Nucleus accumbens (tissue), 56 donors: ENCODE results near the gene MRPL54.

Experiments used
- DNase-seq, 56 donors: peaks; one replicate each; lab custom pipeline; 2025; lab: John Stamatoyannopoulos, UW

Gene MRPL54

DNA sequence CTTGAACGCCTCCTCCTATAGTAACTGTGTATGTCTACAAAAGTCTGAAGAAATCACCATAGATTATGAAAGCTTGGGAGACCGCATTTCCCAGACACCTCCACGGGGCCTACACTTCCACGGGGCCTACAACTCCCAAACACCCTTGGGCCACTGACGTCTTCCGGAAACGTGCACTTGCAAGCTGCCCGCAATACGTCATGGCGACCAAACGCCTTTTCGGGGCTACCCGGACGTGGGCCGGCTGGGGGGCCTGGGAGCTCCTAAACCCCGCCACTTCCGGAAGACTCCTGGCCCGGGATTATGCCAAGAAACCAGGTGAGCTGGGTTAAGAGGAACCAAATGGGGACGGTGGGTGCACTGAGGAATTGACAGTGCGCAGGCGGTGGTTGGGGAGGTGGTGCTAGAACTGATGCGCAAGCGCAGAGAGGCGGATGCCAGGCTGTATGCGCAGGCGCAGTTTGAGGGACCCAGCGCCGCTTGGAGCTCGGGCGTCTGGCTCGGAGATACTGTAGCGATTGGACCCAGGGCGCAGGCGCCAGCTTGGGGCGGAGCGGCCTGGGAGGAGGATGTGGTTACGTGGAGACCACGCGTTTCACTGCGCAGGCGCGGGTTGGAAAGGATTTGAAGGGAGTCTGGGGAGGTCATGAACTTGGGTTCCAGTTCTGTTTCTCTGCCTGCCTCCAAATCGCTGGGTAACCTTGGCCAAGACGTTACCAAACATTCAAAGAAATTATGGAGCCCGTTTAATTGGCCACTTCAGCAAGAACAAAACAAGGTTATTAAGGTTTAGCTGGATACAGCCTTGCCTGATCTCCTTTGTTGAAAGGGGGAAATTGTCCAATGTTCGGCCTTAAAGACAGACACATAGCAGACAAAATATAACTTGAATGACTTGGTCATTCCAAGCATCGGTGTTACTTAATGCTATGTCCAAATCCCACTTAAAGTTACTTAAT is at the start of gene MRPL54:
Gene MRPL54, plus strand, starts transcription at position 182 of the 959 bp plus-strand sequence. Its CDS starts 19 bp downstream, at position 201.
- DNase-seq: peak; percentile 90 to 100 (median 99)

DNA sequence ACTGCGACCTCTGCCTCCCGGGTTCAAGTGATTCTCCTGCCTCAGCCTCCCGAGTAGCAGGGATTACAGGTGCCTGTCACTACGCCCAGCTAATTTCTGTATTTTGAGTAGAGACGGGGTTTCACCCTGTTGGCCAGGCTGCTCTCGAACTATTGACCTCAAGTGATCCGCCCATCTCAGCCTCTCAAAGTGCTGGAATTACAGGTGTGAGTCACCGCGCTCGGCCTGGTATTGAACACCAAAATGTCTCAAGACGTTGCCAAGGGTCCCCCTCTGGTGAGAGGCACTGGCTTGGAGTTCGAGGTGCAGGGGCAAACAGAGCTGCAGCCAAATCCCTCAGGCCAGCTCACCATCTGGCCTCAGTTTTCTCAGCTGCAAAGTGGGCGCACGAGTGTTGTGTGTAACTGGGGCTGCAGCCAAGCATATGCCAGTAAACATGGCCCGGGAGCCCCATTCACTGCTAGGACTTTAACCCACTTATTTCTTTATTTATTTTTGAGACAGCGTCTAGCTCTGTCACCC is 46.3 kb upstream of the MRPL54 start:
- DNase-seq: no peak

DNA sequence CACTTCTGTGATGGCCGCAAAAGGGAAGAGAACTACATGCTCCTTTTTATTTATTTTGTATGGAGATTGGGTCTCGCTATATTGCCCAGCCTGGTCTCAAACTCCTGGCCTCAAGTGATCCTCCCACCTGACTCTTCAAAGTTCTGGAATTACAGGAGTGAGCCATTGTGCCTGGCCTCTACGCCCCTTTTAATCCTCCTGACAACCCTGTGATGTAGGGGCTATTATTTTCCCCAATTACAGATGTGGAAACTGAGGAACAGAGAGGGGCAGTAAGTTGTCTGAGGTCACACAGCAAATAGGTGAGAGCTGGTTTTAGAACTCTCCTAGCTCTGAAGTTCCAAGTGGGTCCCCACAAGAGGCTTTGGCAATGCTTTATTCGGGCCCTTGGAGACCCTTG is 42.6 kb upstream of the MRPL54 start:
- no peak for DNase-seq

DNA sequence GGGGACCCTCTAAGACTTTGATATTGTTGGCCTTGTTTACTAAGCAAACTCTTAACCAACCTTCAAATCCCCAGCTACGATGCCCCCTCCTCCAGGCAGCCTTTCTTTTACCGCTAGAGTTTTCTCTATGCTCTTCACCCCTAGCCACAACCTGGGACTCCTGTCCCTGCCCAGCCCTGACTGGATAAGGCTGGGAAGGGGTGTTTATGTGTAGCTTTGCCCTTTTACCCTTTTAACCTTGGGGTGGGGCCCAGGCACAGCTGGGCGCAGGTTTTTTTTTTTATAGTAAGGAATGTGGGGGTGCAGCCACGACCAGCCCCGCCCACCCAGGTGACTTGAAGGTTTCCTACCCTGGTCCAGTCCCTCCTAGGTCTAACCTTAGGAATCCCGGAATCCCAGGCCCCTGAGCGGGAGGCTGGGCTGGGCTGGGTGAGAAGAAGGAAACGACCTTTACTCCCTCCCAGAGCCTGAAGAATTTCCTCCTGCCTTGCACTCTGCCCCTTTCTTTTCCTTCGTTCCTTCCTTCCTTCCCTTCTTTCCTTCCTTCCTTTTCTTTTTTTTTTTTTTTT is 42.0 kb upstream of the MRPL54 start:
- DNase-seq: no peak

DNA sequence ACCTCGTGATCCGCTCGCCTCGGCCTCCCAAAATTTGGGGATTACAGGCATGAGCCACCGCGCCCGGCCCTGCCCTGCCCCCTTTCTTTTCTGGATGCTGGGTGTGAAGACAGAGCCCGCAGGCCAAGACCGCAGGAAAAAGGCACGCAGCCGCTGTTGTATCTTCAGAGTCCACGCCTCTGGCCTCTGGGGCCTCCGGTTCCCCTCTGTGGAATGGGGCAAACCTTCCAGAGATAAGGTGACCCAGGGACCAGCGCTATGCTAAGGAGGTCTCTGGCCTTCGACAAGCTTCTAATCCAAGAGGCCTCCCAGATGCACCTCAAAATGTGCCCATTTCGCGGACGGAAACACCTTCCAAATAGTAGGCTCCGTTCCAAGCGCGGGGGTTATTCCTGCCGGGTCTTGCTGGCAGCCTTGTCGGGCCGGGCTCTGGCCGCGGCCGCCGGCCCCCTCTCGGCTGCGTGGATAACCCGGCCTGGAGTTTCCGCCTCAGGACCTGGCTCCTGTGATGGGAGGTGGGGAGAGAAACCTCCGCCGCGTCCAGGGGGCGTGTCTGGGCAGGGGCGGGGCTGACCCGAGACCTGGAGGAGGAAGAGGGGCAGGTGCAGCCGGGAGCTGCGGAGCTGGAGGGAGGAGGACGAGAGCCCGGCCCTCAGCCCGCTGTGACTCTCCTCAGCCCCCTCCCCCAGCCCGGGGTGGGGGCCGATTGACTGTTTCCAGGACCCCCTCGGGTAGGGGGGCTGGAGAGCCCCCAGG is 41.2 kb upstream of the MRPL54 start:
- DNase-seq: peak in 29 of 56 donors; percentile 1 to 56 (median 10)

DNA sequence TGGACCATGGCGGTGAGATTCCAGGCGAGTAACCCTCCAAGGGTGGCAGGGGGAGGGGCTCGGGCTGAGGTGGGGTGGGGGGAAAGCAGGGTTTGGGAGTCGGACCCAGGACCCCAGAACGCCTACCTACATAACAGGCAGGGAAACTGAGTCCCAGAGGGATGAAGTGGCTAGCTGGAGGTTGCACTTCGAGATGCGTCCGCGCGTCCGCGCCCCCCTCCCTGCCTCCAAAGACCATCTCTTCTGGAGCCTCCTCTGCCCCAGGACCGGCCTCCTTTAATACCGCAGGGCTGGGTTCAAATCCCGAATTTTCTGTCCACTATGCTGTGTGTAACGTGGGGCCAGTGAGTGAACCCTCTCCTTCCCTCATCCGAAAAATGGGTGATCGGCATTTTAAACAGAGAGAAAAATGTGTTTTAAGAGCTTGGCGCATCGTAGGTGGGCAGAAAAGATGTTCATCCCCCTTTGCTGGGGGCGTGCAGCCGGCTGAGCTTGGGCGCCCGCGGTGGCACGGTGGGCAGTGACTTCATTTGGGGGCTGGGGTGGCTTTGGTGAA is 40.5 kb upstream of the MRPL54 start:
- no peak for DNase-seq

DNA sequence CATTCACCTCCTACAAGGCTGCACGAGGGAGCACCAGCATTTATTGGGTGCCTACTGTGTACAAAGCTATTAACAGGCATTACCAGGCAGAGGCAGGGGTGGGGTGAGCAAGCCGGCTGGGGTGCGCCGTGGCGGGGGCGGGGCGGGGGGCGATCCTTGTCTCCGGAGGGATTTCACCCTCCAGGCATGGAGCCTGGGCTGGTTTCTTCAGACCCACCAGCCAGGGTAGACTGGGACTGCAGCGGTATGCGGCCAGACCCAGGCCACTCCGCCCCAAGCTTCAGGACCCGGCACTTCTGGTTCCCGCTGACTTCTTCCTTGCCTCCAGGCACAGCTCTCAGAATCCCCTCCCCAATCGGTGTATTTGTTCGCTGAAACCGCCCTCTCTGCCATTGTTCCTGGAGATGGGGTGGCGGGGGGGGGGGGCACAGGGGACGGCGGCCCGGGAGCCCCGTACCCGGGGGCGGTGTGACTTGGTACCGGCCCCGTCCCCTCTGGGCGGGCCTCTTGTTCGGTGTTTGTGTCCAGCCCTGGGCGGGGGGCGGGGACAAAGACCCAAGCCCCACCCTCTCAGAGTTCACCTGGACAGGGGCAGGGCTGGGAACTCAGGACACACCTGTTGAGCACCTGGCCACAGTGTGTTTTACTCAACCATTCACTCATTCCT is 39.9 kb upstream of the MRPL54 start:
- DNase-seq: no peak

DNA sequence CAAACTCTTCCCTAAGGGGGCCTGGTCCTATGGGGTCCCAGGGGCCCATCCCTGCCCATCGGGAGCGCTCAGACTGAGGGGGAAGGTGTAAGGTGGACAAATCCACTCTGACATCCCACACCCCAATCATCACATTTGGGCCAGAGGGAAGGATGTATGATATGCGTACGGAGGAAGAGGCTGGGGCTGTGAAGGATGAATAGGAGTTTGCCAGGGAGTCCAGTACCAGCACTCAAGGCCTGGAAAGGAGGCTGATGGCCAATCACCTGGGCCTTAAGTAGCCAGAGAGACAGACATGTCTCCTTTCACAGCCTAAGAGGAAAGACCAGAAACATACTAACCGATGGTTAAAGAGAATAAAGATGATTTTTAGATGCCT is 39.4 kb upstream of the MRPL54 start:
- DNase-seq: no peak

DNA sequence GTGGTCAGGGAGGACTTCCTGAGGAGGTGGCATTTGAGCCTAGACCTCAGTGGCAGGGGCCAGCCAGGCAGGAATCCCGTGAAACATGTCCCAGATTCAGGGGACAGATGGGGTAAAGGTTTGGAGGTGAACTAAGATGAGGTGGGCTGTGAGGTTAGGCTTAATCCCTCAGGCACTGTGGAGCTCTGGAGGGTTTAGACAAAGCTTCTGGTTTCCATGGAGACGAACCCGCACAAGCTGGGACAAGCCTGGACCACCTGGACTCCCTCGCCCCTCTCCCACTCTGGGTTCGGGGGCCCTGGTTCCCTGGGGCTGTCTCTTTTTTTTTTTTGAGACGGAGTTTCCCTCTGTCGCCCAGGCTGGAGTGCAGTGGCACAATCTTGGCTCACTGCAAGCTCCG is 38.6 kb upstream of the MRPL54 start:
- no peak for DNase-seq

DNA sequence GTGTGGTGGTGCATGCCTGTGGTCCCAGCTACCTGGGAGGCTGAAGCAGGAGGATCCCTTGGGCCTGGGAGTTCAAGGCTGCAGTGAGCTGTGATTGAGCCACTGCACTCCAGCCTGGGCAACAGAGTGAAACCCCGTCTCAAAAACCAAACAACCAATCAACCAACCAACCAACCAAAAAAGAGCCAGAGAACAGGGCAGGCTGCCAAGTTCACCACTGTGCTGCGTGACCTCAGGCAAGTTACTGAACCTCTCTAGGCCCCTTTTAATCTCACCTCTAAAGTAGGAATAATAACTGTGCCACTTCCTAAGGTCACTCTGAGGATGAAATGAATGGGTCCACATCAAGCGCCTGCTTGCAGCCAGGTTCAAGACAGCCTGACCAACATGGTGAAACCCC is 37.4 kb upstream of the MRPL54 start:
- DNase-seq: no peak

DNA sequence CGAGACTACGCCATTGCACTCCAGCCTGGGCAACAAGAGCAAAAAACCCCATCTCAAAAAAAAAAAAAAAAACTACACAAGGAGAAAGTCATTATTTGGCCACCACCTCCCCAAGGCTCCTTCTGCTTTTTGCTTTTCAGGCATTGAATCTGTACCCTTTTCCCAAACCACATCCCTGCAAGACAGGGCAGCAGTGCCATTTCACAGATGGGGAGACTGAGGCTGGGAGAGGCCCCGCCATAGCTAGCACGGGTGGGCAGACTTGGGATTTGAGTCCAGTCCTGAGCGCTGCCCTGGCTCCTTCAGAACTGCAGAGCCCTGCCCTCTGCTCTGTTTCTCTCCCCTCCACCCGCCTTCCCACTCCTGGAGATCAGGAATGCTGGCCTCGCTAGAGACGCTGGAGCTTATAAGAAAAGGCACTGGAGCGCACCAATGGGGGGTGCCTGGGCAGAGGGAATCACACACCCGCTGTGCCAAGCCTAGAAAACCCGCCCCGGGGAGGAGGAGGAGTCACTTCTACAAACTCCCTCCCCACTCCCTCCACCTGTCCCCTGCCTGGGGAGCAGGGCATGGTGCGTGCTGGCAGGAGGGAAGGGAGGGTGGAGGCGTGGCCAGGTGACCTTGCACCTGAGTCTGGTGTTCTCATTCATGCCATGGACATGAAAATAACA is 36.7 kb upstream of the MRPL54 start:
- no peak for DNase-seq

DNA sequence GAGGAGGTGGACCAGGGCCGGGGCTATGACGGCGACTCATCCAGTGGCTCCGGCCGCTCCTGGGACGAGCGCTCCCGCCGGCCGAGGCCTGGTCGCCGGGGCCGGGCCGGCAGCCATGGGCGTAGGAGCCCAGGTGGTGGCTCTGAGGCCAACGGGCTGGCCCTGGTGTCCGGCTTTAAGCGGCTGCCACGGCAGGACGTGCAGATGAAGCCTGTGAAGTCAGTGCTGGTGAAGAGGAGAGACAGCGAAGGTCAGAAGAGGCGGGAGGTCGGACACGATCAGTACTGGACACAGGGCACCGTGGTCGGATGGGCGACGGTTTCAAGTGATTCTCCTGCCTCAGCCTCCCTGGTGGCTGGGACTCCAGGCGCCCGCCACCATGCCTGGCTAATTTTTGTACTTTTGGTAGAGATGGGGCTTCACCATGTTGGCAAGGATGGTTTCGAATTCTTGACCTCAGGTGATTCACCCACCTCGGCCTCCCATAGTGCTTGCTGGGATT is 32.0 kb upstream of the MRPL54 start:
- no peak for DNase-seq

DNA sequence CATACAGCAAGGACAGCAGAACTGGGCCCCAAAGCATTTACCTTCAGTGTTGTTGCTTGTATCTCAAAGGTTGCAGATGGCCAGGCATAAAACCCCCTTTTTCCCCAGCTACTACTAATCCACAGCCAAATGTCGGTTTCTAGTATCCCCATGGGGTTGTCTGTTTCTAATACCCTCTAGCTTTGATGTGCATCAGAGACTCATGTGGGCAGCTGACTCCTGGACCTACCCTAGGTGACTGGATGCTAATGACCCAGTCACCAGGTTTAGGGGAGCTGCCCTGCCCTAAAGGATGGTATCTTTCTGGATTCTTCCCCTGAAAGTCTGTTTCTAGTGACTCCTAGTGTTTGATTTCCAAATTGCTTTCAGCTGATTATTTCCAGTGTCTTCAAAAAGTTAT is 30.4 kb upstream of the MRPL54 start:
- DNase-seq: no peak

DNA sequence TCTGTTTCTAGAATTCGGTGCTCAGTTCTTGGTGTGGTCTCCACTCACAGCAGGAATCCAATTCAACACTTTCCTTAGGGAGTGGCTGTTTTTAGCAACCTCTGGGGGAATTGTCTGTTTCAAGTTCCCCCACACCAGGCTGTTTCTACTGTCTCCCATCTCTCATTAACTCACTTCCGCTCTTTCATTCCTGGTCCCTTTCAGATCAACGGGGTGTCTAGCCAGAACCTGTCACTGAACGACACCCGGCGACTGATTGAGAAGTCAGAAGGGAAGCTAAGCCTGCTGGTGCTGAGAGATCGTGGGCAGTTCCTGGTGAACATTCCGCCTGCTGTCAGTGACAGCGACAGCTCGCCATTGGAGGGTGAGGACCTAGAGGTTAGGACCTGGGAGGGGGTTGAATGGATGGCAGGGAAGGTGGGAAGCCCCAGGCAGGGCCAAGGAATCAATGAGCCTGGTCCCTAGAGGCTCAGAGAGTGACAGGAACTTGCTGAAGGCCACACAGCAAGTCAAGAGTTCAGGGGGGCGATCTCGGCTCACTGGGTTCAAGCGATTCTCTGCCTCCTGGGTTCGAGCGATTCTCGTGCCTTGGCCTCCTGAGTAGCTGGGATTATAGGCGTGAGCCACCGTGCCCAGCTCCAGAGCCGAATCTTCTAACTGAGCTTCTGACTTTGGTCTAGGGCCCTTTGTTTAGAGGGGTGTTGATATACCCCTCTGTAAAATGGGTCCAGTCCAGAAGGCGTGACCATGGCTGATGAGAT is 28.8 kb upstream of the MRPL54 start:
- DNase-seq: no peak

DNA sequence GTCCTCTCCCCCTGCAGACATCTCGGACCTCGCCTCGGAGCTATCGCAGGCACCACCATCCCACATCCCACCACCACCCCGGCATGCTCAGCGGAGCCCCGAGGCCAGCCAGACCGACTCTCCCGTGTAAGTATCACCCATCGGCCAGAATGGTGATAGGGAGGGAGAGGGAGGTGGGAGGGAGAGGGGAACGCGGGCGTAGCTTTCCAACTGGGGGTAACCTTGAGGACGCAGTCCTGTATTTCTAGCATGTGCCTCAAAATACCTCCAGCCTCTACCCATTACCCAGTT is 28.2 kb upstream of the MRPL54 start:
- no peak for DNase-seq

DNA sequence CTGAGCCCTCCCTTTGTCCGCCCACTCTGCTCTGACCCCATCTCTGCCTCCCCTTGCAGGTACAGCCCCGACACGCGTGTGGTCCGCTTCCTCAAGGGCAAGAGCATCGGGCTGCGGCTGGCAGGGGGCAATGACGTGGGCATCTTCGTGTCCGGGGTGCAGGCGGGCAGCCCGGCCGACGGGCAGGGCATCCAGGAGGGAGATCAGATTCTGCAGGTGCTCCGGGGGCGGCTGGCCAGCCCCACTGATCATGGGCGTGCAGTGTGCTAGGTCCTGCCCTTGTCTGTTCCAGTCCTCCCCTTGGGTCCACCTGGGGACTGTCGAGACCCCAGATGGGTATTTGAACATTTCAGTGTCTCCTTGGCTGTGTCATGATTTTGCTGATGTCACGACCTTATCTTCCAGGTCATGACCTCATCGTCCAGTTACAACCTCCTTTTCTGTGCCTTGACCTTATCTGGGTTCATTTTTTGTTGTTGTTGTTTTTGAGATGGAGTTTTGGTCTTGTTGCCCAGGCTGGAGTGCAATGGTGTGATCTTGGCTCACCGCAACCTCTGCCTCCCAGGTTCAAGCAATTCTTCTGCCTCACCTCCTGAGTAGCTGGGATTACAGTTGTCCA is 26.3 kb upstream of the MRPL54 start:
- no peak for DNase-seq

DNA sequence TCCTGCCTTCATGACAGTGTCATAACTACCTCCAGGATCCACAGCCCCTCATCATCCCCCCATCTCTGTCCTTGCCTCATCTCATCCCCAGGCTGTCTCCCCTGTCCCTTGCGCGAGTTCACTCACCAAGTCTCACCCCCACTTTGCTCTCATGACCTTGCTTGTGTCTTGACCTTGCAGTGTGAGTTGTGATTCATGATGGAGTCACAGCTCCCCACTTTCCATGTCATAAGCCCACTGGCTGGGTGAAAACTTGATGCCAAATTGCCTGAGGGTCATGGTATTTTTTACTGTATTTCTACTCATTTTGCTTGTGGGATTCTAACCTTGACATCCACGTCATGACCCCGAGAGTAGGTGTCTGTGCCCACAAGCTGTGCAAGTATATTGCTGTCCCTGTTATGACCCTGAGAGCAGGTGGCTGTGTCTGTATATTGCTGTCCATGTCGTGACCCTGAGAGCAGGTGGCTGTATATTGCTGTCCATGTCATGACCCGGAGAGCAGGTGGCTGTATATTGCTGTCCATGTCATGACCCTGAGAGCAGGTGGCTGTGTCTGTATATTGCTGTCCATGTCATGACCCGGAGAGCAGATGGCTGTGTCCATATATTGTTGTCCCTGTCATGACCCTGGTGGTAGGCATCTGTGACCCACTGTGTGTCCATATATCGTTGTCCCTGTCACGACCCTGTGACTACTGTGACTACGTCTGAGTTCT is 24.8 kb upstream of the MRPL54 start:
- no peak for DNase-seq
